IMR-90 (cell line): ENCODE results near the gene CFAP299. TPM values are rescaled to one million over a fixed set of nuclear protein-coding genes. Genes with fewer than 3 reads are reported as not detected.

Experiments used
- ATAC-seq: fragments of 200-7000 bp; cut with Tn5 transposase; 2 replicates; pipeline ENCODE4 v1.9.1; 2020; ENCODE audit warnings: low read depth, mild to moderate bottlenecking, moderate library complexity
- BruUV-seq: library from RNA; stranded (reverse); fragments of 400-500 nt; replicated peaks from 2 replicates; lab custom pipeline; 2021; lab: Mats Ljungman, UMichigan
- CTCF ChIA-PET: fragments of 300-600 bp; formaldehyde crosslinking; extraction: SDS; loops from one replicate; lab custom pipeline; 2021; ENCODE audit warnings: antibody characterized with exemption; lab: Yijun Ruan, JAX
- POLR2A ChIA-PET: fragments of 300-600 bp; sonication (Branson Sonifier 250); formaldehyde crosslinking; loops from one replicate; lab custom pipeline; 2022; ENCODE audit warnings: antibody characterized with exemption; ENCODE audit not compliant: unreplicated experiment; lab: Charles Lee
- DNase-seq: peaks from one replicate; pipeline ENCODE4 v3.0.0; 2013
- H2AFZ ChIP-seq: replicated peaks from 2 replicates; pipeline ENCODE3; 2013; ENCODE audit warnings: low read length, mild to moderate bottlenecking; ENCODE audit not compliant: poor library complexity
- H2AK5ac ChIP-seq: 2 replicates; pipeline ENCODE4 v1.6.1; 2013; ENCODE audit warnings: low read depth, low read length, inconsistent platforms
- H2AK9ac ChIP-seq: replicated peaks from 2 replicates; pipeline ENCODE3; 2013; ENCODE audit warnings: mild to moderate bottlenecking, low read depth, low read length, moderate library complexity; ENCODE audit not compliant: poor library complexity
- H2BK120ac ChIP-seq: 2 replicates; pipeline ENCODE4 v1.6.1; 2013; ENCODE audit warnings: low read depth, low read length, inconsistent platforms
- H2BK15ac ChIP-seq: 3 replicates; pipeline ENCODE4 v1.6.1; 2013; ENCODE audit warnings: low read depth, low read length, inconsistent platforms
- H2BK20ac ChIP-seq: 2 replicates; pipeline ENCODE4 v1.6.1; 2013; ENCODE audit warnings: low read depth, mild to moderate bottlenecking, inconsistent platforms, low read length, moderate library complexity
- H2BK5ac ChIP-seq: 2 replicates; pipeline ENCODE4 v1.6.1; 2013; ENCODE audit warnings: mild to moderate bottlenecking, low read depth, low read length, inconsistent platforms; ENCODE audit not compliant: poor library complexity, severe bottlenecking
- H3K14ac ChIP-seq: replicated peaks from 2 replicates; pipeline ENCODE4 v1.6.1; 2013; ENCODE audit warnings: low read depth, low read length, inconsistent platforms
- H3K18ac ChIP-seq: 2 replicates; pipeline ENCODE4 v1.6.1; 2013; ENCODE audit warnings: low read depth, low read length, control low read depth
- H3K23ac ChIP-seq: 2 replicates; pipeline ENCODE4 v1.6.1; 2013; ENCODE audit warnings: low read depth, low read length, inconsistent platforms
- H3K27ac ChIP-seq: 2 replicates; pipeline ENCODE4 v1.5.1; 2013; ENCODE audit warnings: mild to moderate bottlenecking, control low read depth, low read length; ENCODE audit not compliant: insufficient read depth
- H3K27me3 ChIP-seq: 2 replicates; pipeline ENCODE4 v1.6.1; 2013; ENCODE audit warnings: low read length; ENCODE audit not compliant: control insufficient read depth, insufficient read depth
- H3K36me3 ChIP-seq: 2 replicates; pipeline ENCODE4 v1.6.1; 2013; ENCODE audit warnings: low read length, mixed read lengths; ENCODE audit not compliant: control insufficient read depth, insufficient read depth
- H3K4ac ChIP-seq: 2 replicates; pipeline ENCODE4 v1.6.1; 2013; ENCODE audit warnings: low read depth, low read length, inconsistent platforms
- H3K4me1 ChIP-seq: 2 replicates; pipeline ENCODE4 v1.6.1; 2013; ENCODE audit warnings: low read length, mixed read lengths; ENCODE audit not compliant: control insufficient read depth, insufficient read depth
- H3K4me2 ChIP-seq: 2 replicates; pipeline ENCODE4 v1.6.1; 2013; ENCODE audit warnings: low read depth, mild to moderate bottlenecking, control low read depth, low read length, moderate library complexity
- H3K4me3 ChIP-seq: 2 replicates; pipeline ENCODE4 v1.5.1; 2013; ENCODE audit warnings: low read depth, mild to moderate bottlenecking, control low read depth, low read length, moderate library complexity; ENCODE audit not compliant: insufficient read depth
- H3K56ac ChIP-seq: 2 replicates; pipeline ENCODE4 v1.6.1; 2013; ENCODE audit warnings: low read length, inconsistent platforms; ENCODE audit not compliant: insufficient read depth; ENCODE audit errors: extremely low read depth
- H3K79me1 ChIP-seq, 2 experiments: 2 replicates each; pipeline ENCODE4 v1.6.1; 2013; ENCODE audit warnings: low read length in 2 of 2, inconsistent platforms in 1 of 2, low read depth in 1 of 2
- H3K9ac ChIP-seq: 2 replicates; pipeline ENCODE4 v1.6.1; 2013; ENCODE audit warnings: low read depth, low read length, control low read depth
- H3K9me1 ChIP-seq: 2 replicates; pipeline ENCODE4 v1.6.1; 2013; ENCODE audit warnings: low read length, inconsistent platforms; ENCODE audit not compliant: insufficient read depth
- H3K9me3 ChIP-seq: 2 replicates; pipeline ENCODE4 v1.6.1; 2013; ENCODE audit warnings: low read length; ENCODE audit not compliant: control insufficient read depth, insufficient read depth
- H4K20me1 ChIP-seq: 2 replicates; pipeline ENCODE4 v1.6.1; 2013; ENCODE audit warnings: low read length, inconsistent platforms; ENCODE audit not compliant: insufficient read depth
- H4K5ac ChIP-seq: 2 replicates; pipeline ENCODE4 v1.6.1; 2013; ENCODE audit warnings: mild to moderate bottlenecking, low read depth, low read length, control low read depth
- H4K8ac ChIP-seq, 2 experiments: 2 replicates each; pipeline ENCODE4 v1.6.1; 2013; ENCODE audit warnings: low read depth in 2 of 2, low read length in 2 of 2, control low read depth in 1 of 2, inconsistent platforms in 1 of 2
- H4K91ac ChIP-seq: 2 replicates; pipeline ENCODE4 v1.6.1; 2013; ENCODE audit warnings: low read depth, low read length, inconsistent platforms; ENCODE audit not compliant: insufficient read depth
- BHLHE40 ChIP-seq: fragments of 150-350 bp; IDR thresholded peaks from 2 replicates; pipeline ENCODE4 v1.6.1; 2016; ENCODE audit warnings: mild to moderate bottlenecking, low read depth, low read length
- CEBPB ChIP-seq: IDR thresholded peaks from 2 replicates; pipeline ENCODE4 v1.6.1; 2012; ENCODE audit warnings: low read depth, low read length, improper control_type of control experiment
- CHD1 ChIP-seq: IDR thresholded peaks from 2 replicates; pipeline ENCODE4 v1.6.1; 2012; ENCODE audit warnings: low read depth, low read length, improper control_type of control experiment
- CTCF ChIP-seq: conservative IDR thresholded peaks from 2 replicates; pipeline ENCODE4 v1.5.1; 2012; ENCODE audit warnings: mild to moderate bottlenecking, low read depth, low read length, improper control_type of control experiment
- ELK1 ChIP-seq: fragments of 150-350 bp; IDR thresholded peaks from 2 replicates; pipeline ENCODE4 v1.6.1; 2016; ENCODE audit warnings: low read depth, mild to moderate bottlenecking, low read length, moderate library complexity, borderline replicate concordance
- FOS ChIP-seq: fragments of 150-350 bp; IDR thresholded peaks from 2 replicates; pipeline ENCODE4 v1.6.1; 2016; ENCODE audit warnings: low read depth, low read length
- MAFK ChIP-seq: IDR thresholded peaks from 2 replicates; pipeline ENCODE4 v1.6.1; 2012; ENCODE audit warnings: low read depth, low read length, improper control_type of control experiment
- MAZ ChIP-seq: IDR thresholded peaks from 2 replicates; pipeline ENCODE4 v1.6.1; 2012; ENCODE audit warnings: low read depth, mild to moderate bottlenecking, low read length, improper control_type of control experiment, moderate library complexity, borderline replicate concordance
- MXI1 ChIP-seq: IDR thresholded peaks from 2 replicates; pipeline ENCODE4 v1.6.1; 2012; ENCODE audit warnings: low read depth, mild to moderate bottlenecking, low read length, moderate library complexity, borderline replicate concordance
- NFE2L2 ChIP-seq: fragments of 150-350 bp; IDR thresholded peaks from 2 replicates; pipeline ENCODE4 v1.6.1; 2016; ENCODE audit warnings: low read depth, mild to moderate bottlenecking, low read length
- POLR2A ChIP-seq: IDR thresholded peaks from 2 replicates; pipeline ENCODE4 v1.6.1; 2012; ENCODE audit warnings: mild to moderate bottlenecking, low read depth, low read length
- RAD21 ChIP-seq: IDR thresholded peaks from 2 replicates; pipeline ENCODE4 v1.6.1; 2012; ENCODE audit warnings: low read length, improper control_type of control experiment
- RCOR1 ChIP-seq: IDR thresholded peaks from 2 replicates; pipeline ENCODE4 v1.6.1; 2012; ENCODE audit warnings: mild to moderate bottlenecking, low read length, improper control_type of control experiment; ENCODE audit not compliant: insufficient replicate concordance
- RFX5 ChIP-seq: IDR thresholded peaks from 2 replicates; pipeline ENCODE4 v1.8.0; 2012; ENCODE audit warnings: low read depth, mild to moderate bottlenecking, low read length, moderate library complexity
- SMC3 ChIP-seq: fragments of 150-350 bp; IDR thresholded peaks from 2 replicates; pipeline ENCODE4 v1.6.1; 2016; ENCODE audit warnings: low read depth, mild to moderate bottlenecking, antibody characterized with exemption, low read length, moderate library complexity
- USF2 ChIP-seq: fragments of 150-350 bp; IDR thresholded peaks from 2 replicates; pipeline ENCODE4 v1.6.1; 2017; ENCODE audit warnings: mild to moderate bottlenecking, antibody characterized with exemption, low read length, low read depth
- WGBS, 2 experiments: methylation state at CpG; one replicate each; pipeline versions ENCODE4 v1.1.5 to v1.1.7; 2013; ENCODE audit warnings: missing lambda C conversion rate in 2 of 2; ENCODE audit not compliant: insufficient read length in 1 of 2; ENCODE audit errors: extremely low coverage in 2 of 2; 5-methylcytosine and 5-hydroxymethylcytosine counted together
- dilution Hi-C: fragments of 300-500 bp; cut with HindIII; formaldehyde crosslinking; loops from one replicate; pipeline ENCODE4 v1.14.3; 2018; ENCODE audit warnings: low sequenced_read_pairs; ENCODE audit not compliant: unreplicated experiment
- in situ Hi-C: fragments of 300-500 bp; cut with MboI; formaldehyde crosslinking; loops from 3 replicates; pipeline ENCODE4 v1.14.3; 2019; ENCODE audit warnings: low sequenced_read_pairs, inconsistent platforms, mixed read lengths
- intact Hi-C: fragments of 100-400 bp; cut with micrococcal nuclease; formaldehyde crosslinking; loops from 2 replicates; pipeline ENCODE4 v1.10.0; 2022
- polyA plus RNA-seq, 3 experiments: library from polyadenylated mRNA; depleted of rRNA; stranded (reverse); fragments of >200 nt; gene quantifications; 2 replicates each; pipeline ENCODE4 v1.2.3, GENCODE V29; 2012; ENCODE audit warnings: low replicate concordance in 1 of 3
- total RNA-seq: library from RNA; depleted of rRNA; stranded (reverse); fragments of >200 nt; gene quantifications from 2 replicates; pipeline ENCODE4 v1.2.3, GENCODE V29; 2012

CFAP299 gene
- total and polyA plus RNA-seq, 2 of the 4 experiments (the other 2 are of a cell fraction): 1.0 to 1.1 TPM

- Histone ChIP-seq H3K9me3 (no peaks in the 10 kb centered on the region), H2BK5ac (no peak overlapping the region), H3K4me2 (no peak overlapping the region), H3K14ac (no peak overlapping the region), H4K91ac (no peak overlapping the region), H2AK5ac (no peak overlapping the region), H3K4me1 (no peaks in the 10 kb centered on the region), H3K36me3 (no peaks in the 10 kb centered on the region), H3K9me1 (no peaks in the 10 kb centered on the region), H3K9ac (no peak overlapping the region), H3K27me3 (no peaks in the 10 kb centered on the region), H4K8ac (no peak overlapping the region), H2AFZ (no peak overlapping the region), H3K23ac (no peak overlapping the region), H3K27ac (no peak overlapping the region), H2BK120ac (no peak overlapping the region), H3K4ac (no peak overlapping the region), H2AK9ac (no peak overlapping the region), H3K56ac (no peak overlapping the region), H4K5ac (no peak overlapping the region), H3K79me1 (no peaks in the 10 kb centered on the region), H3K4me3 (no peak overlapping the region), H3K18ac (no peak overlapping the region), H2BK20ac (no peak overlapping the region), H2BK15ac (no peak overlapping the region), H4K20me1 (no peaks in the 10 kb centered on the region)
- no peak for ATAC-seq
- POLR2A ChIA-PET: no interaction called here
- in situ Hi-C loops (no loop called here), intact Hi-C loops (no loop called here), dilution Hi-C loops (no loop called here)
- no CpG with 5 or more reads among the region's 4 CpGs for WGBS, 2 experiments
- CTCF ChIA-PET: interaction anchor here (1.0 kb wide), 1 partner anchor 9 kb away, joined by 3 read pairs; no protein-coding TSS in a partner anchor
- no peak for TF ChIP-seq POLR2A
- no peak for TF ChIP-seq RCOR1
- no peak for TF ChIP-seq CEBPB
- no peak for TF ChIP-seq SMC3
- TF ChIP-seq CTCF: no peak
- no peak for TF ChIP-seq MXI1
- no peak for TF ChIP-seq CHD1
- no peak for TF ChIP-seq USF2
- no peak for TF ChIP-seq MAFK
- no peak for TF ChIP-seq FOS
- no peak for TF ChIP-seq BHLHE40
- no peak for TF ChIP-seq RFX5
- no peak for TF ChIP-seq MAZ
- no peak for TF ChIP-seq NFE2L2
- no peak for TF ChIP-seq RAD21
- TF ChIP-seq ELK1: no peak
- no TSS peak for BruUV-seq
- no peak for DNase-seq
Measured at GRCh38 chr4:80500613-80501012, 165.1 kb downstream of the CFAP299 start.
